ENCODE results near the gene PLEKHN1.

PLEKHN1 gene

GRCh38 chr1:942864-943533, 23.3 kb upstream of the PLEKHN1 start:
- no peak for TF ChIP-seq EZH2 (optimal IDR thresholded peaks at IDR 0.05; ENCODE audit: low read depth, low read length)
- TF ChIP-seq, protein P1, sequence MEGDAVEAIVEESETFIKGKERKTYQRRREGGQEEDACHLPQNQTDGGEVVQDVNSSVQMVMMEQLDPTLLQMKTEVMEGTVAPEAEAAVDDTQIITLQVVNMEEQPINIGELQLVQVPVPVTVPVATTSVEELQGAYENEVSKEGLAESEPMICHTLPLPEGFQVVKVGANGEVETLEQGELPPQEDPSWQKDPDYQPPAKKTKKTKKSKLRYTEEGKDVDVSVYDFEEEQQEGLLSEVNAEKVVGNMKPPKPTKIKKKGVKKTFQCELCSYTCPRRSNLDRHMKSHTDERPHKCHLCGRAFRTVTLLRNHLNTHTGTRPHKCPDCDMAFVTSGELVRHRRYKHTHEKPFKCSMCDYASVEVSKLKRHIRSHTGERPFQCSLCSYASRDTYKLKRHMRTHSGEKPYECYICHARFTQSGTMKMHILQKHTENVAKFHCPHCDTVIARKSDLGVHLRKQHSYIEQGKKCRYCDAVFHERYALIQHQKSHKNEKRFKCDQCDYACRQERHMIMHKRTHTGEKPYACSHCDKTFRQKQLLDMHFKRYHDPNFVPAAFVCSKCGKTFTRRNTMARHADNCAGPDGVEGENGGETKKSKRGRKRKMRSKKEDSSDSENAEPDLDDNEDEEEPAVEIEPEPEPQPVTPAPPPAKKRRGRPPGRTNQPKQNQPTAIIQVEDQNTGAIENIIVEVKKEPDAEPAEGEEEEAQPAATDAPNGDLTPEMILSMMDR (IDR thresholded peaks at IDR 0.05; ENCODE audit: low read length): no peak
- no peak for TF ChIP-seq EZH2phosphoT487 (IDR thresholded peaks at IDR 0.05; ENCODE audit: low read length)
- DNase-seq: no peak
- Histone ChIP-seq H3K4me1 (ENCODE audit: low read length) (peaks cover 34% of the 10 kb centered on the region), H3F3A (ENCODE audit: insufficient read depth, low read length) (peaks cover 16% of the 10 kb centered on the region), H4K20me1 (ENCODE audit: insufficient read depth, low read length) (peaks cover 7% of the 10 kb centered on the region; the same call in 1 of the 2 replicates), H3K27ac (ENCODE audit: low read length) (no peak overlapping the region), H3K9me2 (replicated peaks; ENCODE audit: insufficient read depth, low read length) (no peaks in the 10 kb centered on the region), H3K9ac (ENCODE audit: low read length) (no peak overlapping the region), H3K4me2 (ENCODE audit: low read depth, low read length) (no peak overlapping the region), H3K27me3 (replicated peaks; ENCODE audit: insufficient read depth, low read length) (peaks cover 51% of the 10 kb centered on the region), H2AFZ (ENCODE audit: low read length) (no peak overlapping the region), H3K9me3 (replicated peaks; ENCODE audit: insufficient read depth, low read length) (no peaks in the 10 kb centered on the region), H3K79me2 (ENCODE audit: low read length) (no peaks in the 10 kb centered on the region), H3K36me3 (replicated peaks; ENCODE audit: insufficient read depth, low read length) (peaks cover 3% of the 10 kb centered on the region; the same call in 1 of the 2 replicates), H3K4me3 (ENCODE audit: low read length) (no peak overlapping the region)

- peaks cover 7% of the 10 kb centered on the region; the same call in 1 of the 2 replicates for H4K20me1 ChIP-seq (ENCODE audit: insufficient read depth, low read length)
- TF ChIP-seq EZH2 (optimal IDR thresholded peaks at IDR 0.05; ENCODE audit: low read depth, low read length) (no peak), EZH2phosphoT487 (IDR thresholded peaks at IDR 0.05; ENCODE audit: low read length) (no peak)
- TF ChIP-seq, protein P1 (IDR thresholded peaks at IDR 0.05; ENCODE audit: low read length): no peak
- peak overlapping the region; percentile 79; the same call in 1 of the 2 replicates for H3K27ac ChIP-seq (ENCODE audit: low read length)
- H3K9me3 ChIP-seq (replicated peaks; ENCODE audit: insufficient read depth, low read length): no peaks in the 10 kb centered on the region
- no peaks in the 10 kb centered on the region for H3K9me2 ChIP-seq (replicated peaks; ENCODE audit: insufficient read depth, low read length)
- H3K4me1 ChIP-seq (ENCODE audit: low read length): peaks cover 34% of the 10 kb centered on the region
- peak overlapping the region; percentile 55; the same call in 1 of the 2 replicates for H3K9ac ChIP-seq (ENCODE audit: low read length)
- H3K4me3 ChIP-seq (ENCODE audit: low read length): peak overlapping the region; percentile 45; the same call in 1 of the 2 replicates
- peaks cover 45% of the 10 kb centered on the region for H3K27me3 ChIP-seq (replicated peaks; ENCODE audit: insufficient read depth, low read length)
- DNase-seq: peak; percentile 54
- no peaks in the 10 kb centered on the region for H3K79me2 ChIP-seq (ENCODE audit: low read length)
- peaks cover 16% of the 10 kb centered on the region for H3F3A ChIP-seq (ENCODE audit: insufficient read depth, low read length)
- peak overlapping the region; percentile 89 for H3K4me2 ChIP-seq (ENCODE audit: low read depth, low read length)
- H2AFZ ChIP-seq (ENCODE audit: low read length): no peak overlapping the region
- H3K36me3 ChIP-seq (replicated peaks; ENCODE audit: insufficient read depth, low read length): peaks cover 3% of the 10 kb centered on the region; the same call in 1 of the 2 replicates
These were observed 22.5 kb upstream of the PLEKHN1 start for GRCh38 chr1:943545-944340.

DNA sequence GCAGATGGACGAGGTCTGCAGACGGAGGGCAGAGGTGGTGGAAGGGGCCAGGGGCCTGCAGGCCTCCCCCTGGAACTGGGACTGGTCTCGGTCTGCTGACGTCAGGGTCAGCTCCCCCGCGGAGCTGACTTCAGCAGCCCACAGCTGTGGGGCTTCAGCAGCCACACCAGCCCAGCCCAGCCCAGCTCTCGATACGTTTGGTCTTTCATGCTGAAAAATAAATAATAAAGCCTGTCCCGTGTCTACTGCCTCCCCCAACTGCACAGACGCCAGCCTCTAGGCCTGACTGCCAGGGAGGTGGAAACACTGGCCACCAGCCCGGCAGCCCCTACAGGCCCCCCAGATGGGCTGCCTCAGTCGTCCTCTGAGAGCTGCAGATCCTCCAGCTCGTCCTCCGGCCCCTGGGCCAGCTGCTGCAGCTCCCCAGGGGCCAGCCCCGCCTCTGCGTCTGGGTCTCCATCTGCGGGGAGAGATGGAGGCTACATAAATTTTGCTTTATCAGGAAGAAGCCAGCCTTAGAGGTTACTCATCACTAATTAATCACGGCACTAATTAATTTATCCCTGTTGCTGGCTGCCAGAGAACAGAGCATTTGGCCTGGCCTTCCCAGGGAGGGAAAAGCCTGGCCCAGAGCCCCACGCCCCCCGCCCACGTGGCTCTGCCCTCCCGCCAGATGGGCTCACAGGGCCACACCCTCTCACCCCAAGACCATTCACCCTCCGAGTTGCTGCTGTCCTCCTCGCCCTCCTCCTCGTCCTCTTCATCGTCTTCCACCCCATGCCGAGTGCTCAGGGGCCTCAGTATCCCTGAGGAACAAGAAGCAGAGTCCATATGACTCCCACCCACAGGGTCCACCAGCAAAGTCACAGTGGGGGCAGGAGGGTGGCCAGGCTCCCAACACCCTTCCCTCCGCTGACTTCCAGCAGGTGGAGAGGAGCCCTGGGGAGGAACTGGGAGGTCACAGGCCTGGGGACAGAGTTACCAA, 21.6 kb upstream of the PLEKHN1 start:
- peak; percentile 71 for DNase-seq
- Histone ChIP-seq H3K4me3 (ENCODE audit: low read length) (peak overlapping the region; percentile 45), H3K4me2 (ENCODE audit: low read depth, low read length) (peak overlapping the region; percentile 89)

More for the DNA sequence above, 21.6 kb upstream of the PLEKHN1 start:
- no peaks in the 10 kb centered on the region for H3K9me3 ChIP-seq (replicated peaks; ENCODE audit: insufficient read depth, low read length)
- H3K27me3 ChIP-seq (replicated peaks; ENCODE audit: insufficient read depth, low read length): peaks cover 36% of the 10 kb centered on the region
- H3F3A ChIP-seq (ENCODE audit: insufficient read depth, low read length): peaks cover 16% of the 10 kb centered on the region
- no peaks in the 10 kb centered on the region for H3K79me2 ChIP-seq (ENCODE audit: low read length)
- peaks cover 7% of the 10 kb centered on the region; the same call in 1 of the 2 replicates for H4K20me1 ChIP-seq (ENCODE audit: insufficient read depth, low read length)
- no peak for TF ChIP-seq EZH2phosphoT487 (IDR thresholded peaks at IDR 0.05; ENCODE audit: low read length)
- TF ChIP-seq, protein P1 (IDR thresholded peaks at IDR 0.05; ENCODE audit: low read length): no peak
- no peak for TF ChIP-seq EZH2 (optimal IDR thresholded peaks at IDR 0.05; ENCODE audit: low read depth, low read length)
- H2AFZ ChIP-seq (ENCODE audit: low read length): no peak overlapping the region
- peaks cover 34% of the 10 kb centered on the region for H3K4me1 ChIP-seq (ENCODE audit: low read length)
- H3K27ac ChIP-seq (ENCODE audit: low read length): peak overlapping the region; percentile 79
- peak overlapping the region; percentile 55; the same call in 1 of the 2 replicates for H3K9ac ChIP-seq (ENCODE audit: low read length)
- H3K36me3 ChIP-seq (replicated peaks; ENCODE audit: insufficient read depth, low read length): peaks cover 3% of the 10 kb centered on the region; the same call in 1 of the 2 replicates
- no peaks in the 10 kb centered on the region for H3K9me2 ChIP-seq (replicated peaks; ENCODE audit: insufficient read depth, low read length)
